Mucosa of gallbladder (tissue), 1 donor: ENCODE results near the gene REC8. TPM values are rescaled to one million over a fixed set of nuclear protein-coding genes. Genes with fewer than 3 reads are reported as not detected.
A peak's percentile ranks its signal among the peaks of the same experiment; 100 is the strongest.

Source experiments
- DNase-seq: peaks from one replicate; pipeline ENCODE4 v3.0.0-alpha.2; 2020; ENCODE audit warnings: low spot score
- total RNA-seq: library from RNA; stranded (reverse); gene quantifications from one replicate; pipeline ENCODE4 v1.2.1, GENCODE V29; 2021
- donor health status: DM: no; HTN: no; CAD: no.

Gene REC8
- total RNA-seq, 1 donor from 2014 or later: 208 TPM

- no peak for DNase-seq
Measured at GRCh38 chr14:24159777-24160498, 11.9 kb upstream of the REC8 start.

GRCh38 chr14:24160499-24160849 is 11.4 kb upstream of the REC8 start:
- DNase-seq: no peak

- DNase-seq: peak; percentile 98
Measured at GRCh38 chr14:24160850-24161804, 10.8 kb upstream of the REC8 start, which contains the start of gene IRF9. IRF9 (plus strand) TSS chr14:24161265; CDS start chr14:24162145, 880 bp downstream.

- no peak for DNase-seq
Measured at GRCh38 chr14:24162093-24162492, 9.8 kb upstream of the REC8 start.

GRCh38 chr14:24164518-24164991 is 7.3 kb upstream of the REC8 start:
- DNase-seq: no peak

- no peak for DNase-seq
Measured at GRCh38 chr14:24165785-24166184, 6.1 kb upstream of the REC8 start.

DNA sequence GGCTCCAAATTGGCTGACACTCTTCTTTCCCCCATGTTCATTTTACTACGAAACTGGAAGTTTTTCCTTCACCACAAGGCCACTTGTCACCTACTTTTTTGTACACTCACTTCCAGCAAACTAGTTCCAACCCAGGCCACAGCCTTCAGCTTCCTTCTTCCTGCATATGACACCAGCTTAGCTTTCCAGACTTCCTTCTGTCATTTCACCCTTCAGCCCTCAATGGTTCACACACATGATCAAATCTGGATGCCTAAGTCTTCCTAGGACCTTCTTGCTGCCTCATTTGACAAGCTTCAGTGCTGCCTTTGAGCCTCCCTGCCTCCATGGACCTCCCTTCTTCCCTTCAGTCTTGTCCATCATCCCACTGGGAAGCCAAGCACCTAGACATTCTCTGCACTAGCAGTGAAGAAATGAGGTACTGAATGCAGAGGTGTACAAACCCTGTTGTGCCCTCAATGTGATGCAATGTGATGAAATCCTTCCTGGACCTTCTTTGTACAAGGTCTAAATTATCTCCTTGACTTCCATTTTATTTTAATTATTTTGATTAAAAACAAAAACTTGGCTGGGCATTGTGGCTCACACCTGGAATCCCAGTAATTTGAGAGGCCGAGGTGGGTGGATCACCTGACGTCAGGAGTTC is 4.3 kb upstream of the REC8 start:
- no peak for DNase-seq

DNA sequence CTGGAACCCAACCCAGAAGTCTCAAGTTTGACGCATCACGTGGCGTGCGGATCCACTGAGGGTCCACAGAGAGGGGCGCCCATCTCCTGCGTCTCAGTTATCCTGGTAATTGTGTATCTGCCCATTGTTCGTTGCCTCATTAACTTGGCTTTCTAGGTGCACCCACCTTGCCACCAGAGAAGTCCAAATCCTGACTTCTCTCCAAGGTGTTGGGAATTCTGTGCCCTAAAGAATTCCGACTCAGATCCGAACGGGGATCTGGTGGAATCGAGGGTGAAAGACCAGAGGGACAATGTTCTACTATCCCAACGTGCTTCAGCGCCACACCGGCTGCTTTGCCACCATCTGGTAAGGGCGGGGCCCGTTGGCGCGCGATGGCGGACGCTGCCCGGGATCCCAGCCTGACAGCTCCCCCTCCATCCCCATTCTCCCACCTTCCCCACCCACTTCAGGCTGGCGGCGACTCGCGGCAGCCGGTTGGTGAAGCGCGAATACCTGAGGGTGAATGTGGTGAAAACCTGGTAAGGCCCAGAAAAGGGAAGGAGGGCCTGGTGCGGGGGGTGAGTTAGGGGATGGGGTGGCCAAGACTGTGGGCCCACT is 481 bp downstream of the REC8 start:
- DNase-seq: no peak

- no peak for DNase-seq
Measured at GRCh38 chr14:24172871-24173281, 996 bp downstream of the REC8 start.

DNA sequence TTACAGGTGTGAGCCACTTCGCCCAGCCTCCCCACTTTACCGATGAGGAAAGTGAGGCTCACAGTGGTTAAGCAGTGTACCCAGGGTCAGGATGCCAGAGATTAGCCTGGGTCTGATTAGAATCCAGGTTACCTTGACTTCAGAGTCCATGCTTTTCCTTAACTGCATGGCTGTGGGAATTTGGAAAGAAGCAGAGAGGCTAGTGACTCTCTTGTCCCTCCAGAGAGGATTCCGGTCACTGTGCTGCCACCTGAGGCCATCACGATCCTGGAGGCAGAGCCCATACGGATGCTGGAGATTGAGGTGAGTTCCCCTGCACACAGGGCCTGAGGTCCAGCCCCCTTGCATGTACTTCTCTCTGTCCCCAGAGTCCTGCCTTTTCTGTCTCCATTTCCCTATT is 4.7 kb downstream of the REC8 start:
- no peak for DNase-seq

- no peak for DNase-seq
Measured at GRCh38 chr14:24177041-24177825, 5.4 kb downstream of the REC8 start.

- no peak for DNase-seq
Measured at GRCh38 chr14:24177891-24178290, 6.0 kb downstream of the REC8 start.

GRCh38 chr14:24178399-24179178 is 6.7 kb downstream of the REC8 start:
- no peak for DNase-seq

- no peak for DNase-seq
Measured at GRCh38 chr14:24179294-24179960, 7.5 kb downstream of the REC8 start.

DNA sequence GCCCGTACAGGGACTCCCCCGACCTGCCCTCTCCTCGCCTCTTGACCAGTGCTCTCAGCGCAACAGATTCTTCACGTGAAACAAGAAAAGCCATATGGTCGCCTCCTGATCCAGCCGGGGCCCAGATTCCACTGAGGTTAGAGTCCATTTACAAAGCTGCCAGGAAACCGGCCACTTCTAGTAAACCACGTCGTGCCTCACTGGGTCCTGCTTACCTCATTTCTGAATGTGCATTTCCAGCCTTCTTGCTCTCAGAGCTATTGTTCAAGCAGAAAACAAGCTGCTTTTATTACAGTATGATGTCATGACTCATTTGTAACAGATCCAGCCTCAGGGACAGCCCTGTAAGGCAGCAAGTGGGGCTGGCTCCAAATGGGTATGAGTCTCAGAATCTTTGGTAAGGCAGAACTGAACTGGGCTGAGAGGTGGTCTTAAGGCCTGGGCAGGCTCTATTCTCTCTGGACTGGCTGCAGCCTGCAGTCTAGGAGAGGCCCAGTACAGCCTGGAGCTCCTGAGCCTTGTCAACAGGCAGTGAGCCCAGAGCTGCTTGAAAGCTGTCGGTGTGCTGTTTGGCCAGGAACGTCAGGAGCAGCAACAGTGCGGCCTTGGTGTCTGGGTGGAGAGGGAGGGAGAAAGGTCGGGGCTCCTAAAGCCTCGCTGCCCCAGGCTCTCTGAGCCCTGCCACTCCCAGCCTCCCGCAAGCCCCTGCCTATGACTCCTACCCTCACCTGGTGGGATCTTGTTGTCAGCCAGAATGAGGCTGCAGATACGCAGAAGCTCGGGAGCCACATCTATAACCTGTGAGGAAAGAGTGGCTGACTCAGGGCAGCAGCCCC is 8.3 kb downstream of the REC8 start:
- DNase-seq: no peak

DNA sequence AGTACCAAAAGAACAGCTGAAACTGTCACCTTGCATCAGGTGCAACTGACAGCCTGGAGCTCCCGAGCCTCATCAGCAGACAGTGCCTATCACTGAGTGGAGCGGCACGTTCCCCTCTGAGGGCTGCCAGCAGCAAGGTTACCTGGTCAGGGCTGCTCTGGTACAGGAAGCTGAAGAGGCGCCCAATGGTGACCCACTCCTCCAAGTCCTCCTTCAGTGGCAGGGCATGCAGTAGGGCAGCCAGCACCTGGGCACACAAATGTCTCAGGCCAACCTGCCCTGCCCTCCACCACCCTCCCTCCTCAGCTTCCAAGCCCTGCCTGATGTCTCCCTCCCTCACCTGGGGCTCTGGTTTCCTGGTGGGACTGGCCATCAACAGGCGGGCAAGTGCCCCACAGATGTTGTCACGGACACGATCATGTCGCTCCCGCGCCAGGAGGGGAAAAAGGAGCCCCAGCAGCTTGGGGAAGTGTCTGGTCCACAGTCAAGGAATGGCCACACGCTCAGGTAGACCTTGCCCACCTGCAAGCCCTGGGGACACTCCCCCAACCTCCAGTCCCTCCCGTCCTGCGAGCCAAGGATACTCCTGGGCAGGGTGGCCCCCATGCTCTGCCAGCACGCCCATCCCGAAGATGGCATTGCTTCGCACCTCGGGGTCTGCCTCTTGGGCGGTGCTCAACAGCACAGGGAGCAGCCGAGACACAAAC is 9.6 kb downstream of the REC8 start:
- no peak for DNase-seq

GRCh38 chr14:24182110-24182882 is 10.4 kb downstream of the REC8 start:
- DNase-seq: no peak
